Cerebellar cortex (tissue), 1 donor: Measurements from ENCODE around the gene OTULINL.
"Not testable (repeated sequence)": the region's sequence is repeated elsewhere in the genome, so short reads cannot be mapped to it uniquely, and the experiment has no call there.

Source experiments
- DNase-seq: peaks from one replicate; pipeline ENCODE4 v3.0.0-alpha.2; 2015; ENCODE audit warnings: low spot score

Gene OTULINL

GRCh38 chr5:14581106-14581890, at the start of gene OTULINL:
Gene OTULINL (plus strand): TSS chr5:14581792. CDS start chr5:14581895, 103 bp downstream.
- DNase-seq = peak; percentile 83

GRCh38 chr5:14532180-14532579, 49.4 kb upstream of the OTULINL start:
- DNase-seq = no peak

- DNase-seq = no peak
Observed at GRCh38 chr5:14534773-14535172, 46.8 kb upstream of the OTULINL start.

- no peak for DNase-seq
Observed at GRCh38 chr5:14545308-14545707, 36.3 kb upstream of the OTULINL start.

- DNase-seq = no peak
Observed at GRCh38 chr5:14545862-14546261, 35.7 kb upstream of the OTULINL start.

- no peak for DNase-seq
Observed at GRCh38 chr5:14547666-14548065, 33.9 kb upstream of the OTULINL start.

GRCh38 chr5:14551211-14551610, 30.4 kb upstream of the OTULINL start:
- DNase-seq = no peak

- DNase-seq = no peak
Observed at GRCh38 chr5:14552017-14552416, 29.6 kb upstream of the OTULINL start.

- DNase-seq = not testable (repeated sequence)
Observed at GRCh38 chr5:14554288-14554687, 27.3 kb upstream of the OTULINL start.

- no peak for DNase-seq
Observed at GRCh38 chr5:14556015-14556414, 25.6 kb upstream of the OTULINL start.

GRCh38 chr5:14557203-14557770, 24.3 kb upstream of the OTULINL start:
- DNase-seq = no peak

- DNase-seq = no peak
Observed at GRCh38 chr5:14557791-14558415, 23.7 kb upstream of the OTULINL start.

- DNase-seq = no peak
Observed at GRCh38 chr5:14560091-14560595, 21.4 kb upstream of the OTULINL start.

- DNase-seq = no peak
Observed at GRCh38 chr5:14561741-14562140, 19.9 kb upstream of the OTULINL start.

GRCh38 chr5:14568333-14568732, 13.3 kb upstream of the OTULINL start:
- no peak for DNase-seq

- DNase-seq = no peak
Observed at GRCh38 chr5:14569948-14570691, 11.5 kb upstream of the OTULINL start.

- DNase-seq = no peak
Observed at GRCh38 chr5:14571901-14572300, 9.7 kb upstream of the OTULINL start.

GRCh38 chr5:14572385-14572784, 9.2 kb upstream of the OTULINL start:
- DNase-seq = no peak

- no peak for DNase-seq
Observed at GRCh38 chr5:14572836-14573235, 8.8 kb upstream of the OTULINL start.

- DNase-seq = no peak
Observed at GRCh38 chr5:14574096-14574495, 7.5 kb upstream of the OTULINL start.

- no peak for DNase-seq
Observed at GRCh38 chr5:14574891-14575508, 6.6 kb upstream of the OTULINL start.

- no peak for DNase-seq
Observed at GRCh38 chr5:14576206-14576605, 5.4 kb upstream of the OTULINL start.
